Amniotic stem cell (primary cell): ENCODE results near the gene SMARCA4.

ENCODE experiments used
- DNase-seq: peaks from one replicate; lab custom pipeline; 2025; lab: John Stamatoyannopoulos, UW

Gene SMARCA4

GRCh38 chr19:10960314-10961072, at the start of gene SMARCA4:
Gene SMARCA4 (plus strand): TSS chr19:10961030. CDS start chr19:10984152, 23,122 bp downstream.
- peak; percentile 87 for DNase-seq

GRCh38 chr19:10911579-10912363, 49.1 kb upstream of the SMARCA4 start:
- DNase-seq = no peak

DNA sequence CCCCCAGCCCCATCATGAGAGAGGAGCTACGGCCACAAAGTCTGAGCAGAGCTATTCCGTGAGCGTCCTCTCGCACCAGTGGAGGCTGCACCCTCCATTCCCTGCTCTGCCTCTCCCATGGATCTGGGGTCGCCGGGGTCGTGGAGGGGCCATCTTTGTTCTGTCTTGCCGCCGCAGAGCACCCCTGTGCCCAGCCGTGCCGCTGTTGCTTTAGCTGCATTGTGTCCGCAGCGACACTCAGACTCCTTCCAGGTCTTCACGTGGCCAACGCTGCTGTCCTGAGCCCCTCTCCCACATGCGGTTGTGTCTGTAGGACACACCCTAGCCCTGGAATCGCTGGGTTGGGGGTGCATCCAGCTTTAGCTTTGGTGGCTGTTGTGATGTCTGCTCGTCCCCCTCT, 48.2 kb upstream of the SMARCA4 start:
- no peak for DNase-seq

DNA sequence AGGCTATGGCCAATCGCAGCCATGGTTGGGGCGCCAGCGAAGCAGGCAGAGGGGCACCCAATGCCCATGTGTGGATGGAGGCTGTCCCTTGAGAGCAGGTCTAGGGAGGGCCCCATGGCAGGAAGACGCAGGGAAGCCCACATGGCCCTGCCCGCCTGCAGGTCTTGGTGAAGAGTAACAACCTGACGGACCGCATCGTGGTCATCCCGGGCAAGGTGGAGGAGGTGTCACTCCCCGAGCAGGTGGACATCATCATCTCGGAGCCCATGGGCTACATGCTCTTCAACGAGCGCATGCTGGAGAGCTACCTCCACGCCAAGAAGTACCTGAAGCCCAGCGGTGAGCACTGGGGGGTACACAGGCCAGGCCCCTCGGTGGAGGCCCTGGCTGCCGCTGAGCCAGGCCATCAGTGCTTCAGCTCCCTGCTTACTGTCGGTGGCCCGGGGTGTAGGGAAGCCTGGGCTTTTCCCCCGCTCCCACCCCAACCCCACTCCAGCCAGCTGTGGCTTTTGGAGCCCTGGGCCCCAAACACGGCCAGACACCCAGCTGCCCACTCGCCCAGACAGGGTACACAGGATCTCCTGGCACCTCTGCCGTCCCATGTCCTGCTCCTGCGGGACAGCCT, 47.0 kb upstream of the SMARCA4 start:
- no peak for DNase-seq

DNA sequence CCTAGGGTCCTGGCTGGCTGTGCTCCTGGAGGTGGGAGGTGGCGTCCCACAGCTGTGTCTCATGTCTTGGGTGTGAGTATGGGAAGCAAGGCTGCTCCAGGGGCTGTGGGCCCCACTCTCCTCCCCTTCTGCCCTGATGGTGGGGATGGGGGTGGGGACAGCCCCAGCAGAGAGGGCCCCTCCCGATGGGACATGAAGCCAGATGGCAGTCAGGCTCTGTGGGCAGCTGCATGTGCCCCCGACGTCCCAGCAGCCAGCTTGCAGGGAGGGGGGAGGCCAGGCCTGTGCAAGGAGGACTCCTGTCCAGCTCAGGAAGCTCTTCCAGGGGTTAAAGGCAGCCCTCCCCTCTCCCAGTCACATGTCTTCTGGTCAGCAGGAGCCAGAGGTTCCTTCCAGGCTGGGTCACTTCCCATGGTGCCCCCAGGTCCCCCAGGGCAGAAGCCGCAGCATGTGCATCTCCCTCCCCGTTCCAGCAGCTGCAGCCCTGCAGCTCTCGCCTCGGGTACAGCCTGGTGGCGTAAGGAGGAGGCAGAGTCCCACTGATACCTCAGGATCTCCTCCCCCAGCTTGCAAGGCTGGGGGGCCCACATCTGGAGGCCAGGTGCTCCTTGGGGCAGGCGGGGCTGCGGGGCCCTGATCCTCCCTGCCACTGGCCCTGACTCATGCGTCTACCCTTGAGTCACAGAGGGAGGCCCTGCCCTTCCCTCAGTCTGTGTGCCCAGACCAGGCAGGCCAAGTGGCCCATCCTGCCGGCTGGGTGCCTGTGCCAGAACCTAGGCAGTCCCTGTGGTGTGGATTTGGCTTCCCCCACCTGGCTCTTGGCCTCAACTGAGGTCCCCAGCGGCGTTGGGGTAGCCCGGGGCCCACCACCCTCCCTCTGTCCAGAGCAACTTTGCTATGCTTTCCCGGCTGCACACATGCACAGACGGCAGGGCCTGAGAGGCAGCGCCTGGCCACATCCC, 45.4 kb upstream of the SMARCA4 start:
- peak; percentile 32 for DNase-seq

DNA sequence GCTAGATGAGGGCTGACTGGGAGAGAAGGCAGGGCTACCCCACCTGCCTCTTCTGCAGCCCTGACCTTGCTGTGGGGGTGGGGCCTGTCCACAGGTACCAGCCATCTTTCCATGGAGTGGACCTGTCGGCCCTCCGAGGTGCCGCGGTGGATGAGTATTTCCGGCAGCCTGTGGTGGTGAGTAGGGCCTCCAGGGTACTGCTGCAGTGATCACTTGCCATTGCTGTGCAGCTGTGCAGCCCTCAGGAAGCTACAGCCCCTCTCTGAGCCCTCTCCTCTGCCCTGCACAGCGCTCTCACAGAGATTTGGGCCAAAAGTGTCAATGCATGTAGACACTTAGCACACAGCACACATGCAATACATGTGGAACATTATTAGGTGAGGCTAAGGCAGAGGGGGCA, 44.2 kb upstream of the SMARCA4 start:
- no peak for DNase-seq

- DNase-seq = no peak
Measured at GRCh38 chr19:10918359-10918758, 42.5 kb upstream of the SMARCA4 start.

- no peak for DNase-seq
Measured at GRCh38 chr19:10919352-10920287, 41.2 kb upstream of the SMARCA4 start.

GRCh38 chr19:10920288-10920655, 40.6 kb upstream of the SMARCA4 start:
- DNase-seq = no peak

- no peak for DNase-seq
Measured at GRCh38 chr19:10920781-10921180, 40.0 kb upstream of the SMARCA4 start.

- DNase-seq = no peak
Measured at GRCh38 chr19:10921199-10921909, 39.5 kb upstream of the SMARCA4 start.

- no peak for DNase-seq
Measured at GRCh38 chr19:10921910-10922637, 38.8 kb upstream of the SMARCA4 start.

DNA sequence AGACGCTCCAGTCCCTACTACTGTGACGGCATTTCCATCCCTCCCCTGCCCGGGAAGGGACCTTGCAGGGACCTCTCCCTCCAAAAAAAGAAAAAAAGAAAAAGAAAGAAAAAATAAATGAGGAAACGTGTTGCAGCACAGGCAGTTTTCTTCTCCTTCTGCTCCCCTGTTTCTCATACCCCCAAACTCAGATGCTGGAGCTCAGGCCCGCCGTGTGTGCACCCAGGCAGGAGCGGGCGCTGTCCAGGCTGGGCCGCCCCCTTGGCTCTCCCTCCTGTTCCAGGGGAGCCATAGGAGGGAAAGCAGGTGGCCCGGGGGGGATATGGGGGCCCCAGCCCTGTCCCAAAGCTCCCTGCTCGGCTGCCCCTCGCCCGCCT, 38.2 kb upstream of the SMARCA4 start:
- DNase-seq = no peak

- no peak for DNase-seq
Measured at GRCh38 chr19:10923260-10924112, 37.3 kb upstream of the SMARCA4 start.

- DNase-seq = no peak
Measured at GRCh38 chr19:10924597-10924996, 36.2 kb upstream of the SMARCA4 start.

- no peak for DNase-seq
Measured at GRCh38 chr19:10927730-10928562, 32.9 kb upstream of the SMARCA4 start.
